SU-DHL-6 (cell line): ENCODE measurements around the gene QSOX2.
A peak's percentile ranks its signal among the peaks of the same experiment; 100 is the strongest.

ENCODE experiments used
- H2AFZ ChIP-seq: fragments of 200-600 bp; sonication (generic); 2 replicates; pipeline ENCODE4 v1.6.1; 2014; ENCODE audit warnings: low read depth, mild to moderate bottlenecking, moderate library complexity, mixed read lengths, antibody characterized with exemption, low read length; ENCODE audit not compliant: severe bottlenecking
- H3F3A ChIP-seq: fragments of 200-600 bp; shearing (Covaris generic); 2 replicates; pipeline ENCODE4 v1.6.0; 2016; ENCODE audit warnings: antibody characterized with exemption, mild to moderate bottlenecking; ENCODE audit not compliant: insufficient read depth
- H3K27ac ChIP-seq: fragments of 200-600 bp; sonication (generic); 2 replicates; pipeline ENCODE4 v1.5.1; 2016; ENCODE audit warnings: low read depth, mild to moderate bottlenecking, low read length, moderate library complexity, mixed read lengths
- H3K27me3 ChIP-seq: fragments of 200-600 bp; sonication (generic), shearing (Covaris generic); 2 replicates; pipeline ENCODE4 v1.6.0; 2014; ENCODE audit warnings: mild to moderate bottlenecking, low read length
- H3K36me3 ChIP-seq: fragments of 200-600 bp; sonication (generic); 2 replicates; pipeline ENCODE4 v1.6.1; 2014; ENCODE audit warnings: mild to moderate bottlenecking, low read length, mixed read lengths
- H3K4me2 ChIP-seq: fragments of 300-600, 200-600 bp; shearing (Covaris generic), sonication (generic); 2 replicates; pipeline ENCODE4 v1.6.0; 2014; ENCODE audit warnings: low read length, low read depth, mild to moderate bottlenecking; ENCODE audit not compliant: poor library complexity, severe bottlenecking
- H3K4me3 ChIP-seq: fragments of 200-600 bp; sonication (generic); 2 replicates; pipeline ENCODE4 v1.5.1; 2014; ENCODE audit warnings: antibody characterized with exemption, low read length, mild to moderate bottlenecking, mixed read lengths; ENCODE audit not compliant: insufficient read depth, poor library complexity, severe bottlenecking
- H3K79me2 ChIP-seq: fragments of 200-600 bp; sonication (generic); 2 replicates; pipeline ENCODE4 v1.6.1; 2014; ENCODE audit warnings: mild to moderate bottlenecking, low read length, moderate library complexity; ENCODE audit not compliant: insufficient read depth
- H3K9ac ChIP-seq: fragments of 200-600 bp; sonication (generic); 2 replicates; pipeline ENCODE4 v1.7.0; 2014; ENCODE audit warnings: mild to moderate bottlenecking, low read length
- H3K9me2 ChIP-seq: fragments of 200-600 bp; sonication (generic); replicated peaks from 2 replicates; pipeline ENCODE4 v1.6.1; 2014; ENCODE audit warnings: low read length; ENCODE audit not compliant: insufficient read depth
- H3K9me3 ChIP-seq: fragments of 200-600 bp; sonication (generic); 2 replicates; pipeline ENCODE4 v1.6.1; 2014; ENCODE audit warnings: low read length, mixed read lengths; ENCODE audit not compliant: insufficient read depth
- H4K20me1 ChIP-seq: fragments of 200-600 bp; sonication (generic); 2 replicates; pipeline ENCODE4 v1.6.1; 2014; ENCODE audit warnings: low read depth, mild to moderate bottlenecking, antibody characterized with exemption, low read length, moderate library complexity, mixed read lengths
- CTCF ChIP-seq: fragments of 200-600 bp; sonication (generic); IDR thresholded peaks from one replicate; pipeline ENCODE4 v1.5.1; 2017; ENCODE audit warnings: antibody characterized with exemption, mild to moderate bottlenecking, low read length, moderate library complexity; ENCODE audit not compliant: insufficient read depth, poor library complexity, severe bottlenecking
- EZH2phosphoT487 ChIP-seq: fragments of 200-600 bp; sonication (generic), shearing (Covaris generic); conservative IDR thresholded peaks from 2 replicates; pipeline ENCODE4 v1.6.1; 2018; ENCODE audit warnings: mild to moderate bottlenecking, antibody characterized with exemption, low read length, moderate library complexity, mixed read lengths

The QSOX2 gene

GRCh38 chr9:136222906-136223285, 22.7 kb downstream of the QSOX2 start:
- H4K20me1 ChIP-seq = no peaks in the 10 kb centered on the region
- no peaks in the 10 kb centered on the region for H3K9me2 ChIP-seq
- peaks cover 41% of the 10 kb centered on the region for H3F3A ChIP-seq
- H3K27ac ChIP-seq = peak overlapping the region; percentile 98
- no peaks in the 10 kb centered on the region for H3K9me3 ChIP-seq
- H3K4me3 ChIP-seq = peak overlapping the region; percentile 30
- H2AFZ ChIP-seq = no peak overlapping the region
- TF ChIP-seq CTCF (peak; percentile 14), EZH2phosphoT487 (no peak)
- H3K36me3 ChIP-seq = no peaks in the 10 kb centered on the region; the same call in 1 of the 2 replicates
- H3K79me2 ChIP-seq = peaks cover 36% of the 10 kb centered on the region
- H3K4me2 ChIP-seq = peak overlapping the region; percentile 68
- H3K27me3 ChIP-seq = no peaks in the 10 kb centered on the region
- peak overlapping the region; percentile 60 for H3K9ac ChIP-seq

- Histone ChIP-seq H3K36me3 (no peaks in the 10 kb centered on the region; the same call in 1 of the 2 replicates), H3K9me3 (no peaks in the 10 kb centered on the region), H3K79me2 (peaks cover 31% of the 10 kb centered on the region), H3K4me2 (peak overlapping the region; percentile 24), H2AFZ (no peak overlapping the region), H3K27me3 (no peaks in the 10 kb centered on the region), H3K27ac (peak overlapping the region; percentile 98), H4K20me1 (no peaks in the 10 kb centered on the region), H3K9me2 (no peaks in the 10 kb centered on the region), H3K4me3 (no peak overlapping the region), H3K9ac (peak overlapping the region; percentile 60; the same call in 1 of the 2 replicates), H3F3A (peaks cover 41% of the 10 kb centered on the region)
- TF ChIP-seq EZH2phosphoT487 (no peak), CTCF (no peak)
Observed at GRCh38 chr9:136222166-136222905, 23.3 kb downstream of the QSOX2 start.

- Histone ChIP-seq H3K27ac (peak overlapping the region; percentile 52), H4K20me1 (no peaks in the 10 kb centered on the region), H2AFZ (no peak overlapping the region), H3K4me3 (no peak overlapping the region), H3K79me2 (peaks cover 20% of the 10 kb centered on the region; the same call in 1 of the 2 replicates), H3K9me2 (no peaks in the 10 kb centered on the region), H3K4me2 (no peak overlapping the region), H3K36me3 (peaks cover 4% of the 10 kb centered on the region), H3K9me3 (no peaks in the 10 kb centered on the region), H3K27me3 (no peaks in the 10 kb centered on the region), H3F3A (peaks cover 23% of the 10 kb centered on the region), H3K9ac (no peak overlapping the region)
- no peak for TF ChIP-seq CTCF
- TF ChIP-seq EZH2phosphoT487 = no peak
Observed at GRCh38 chr9:136220017-136220729, 25.4 kb downstream of the QSOX2 start.
